AG04449 (cell line): ENCODE data around the gene HOXC11.
A peak's percentile ranks its signal among the peaks of the same experiment; 100 is the strongest.

Source experiments
- CTCF ChIA-PET: fragments of 350-600 bp; formaldehyde crosslinking; extraction: SDS; loops from one replicate; lab custom pipeline; 2021; ENCODE audit warnings: antibody characterized with exemption; lab: Yijun Ruan, JAX
- POLR2A ChIA-PET: fragments of 400-600, 350-600 bp; formaldehyde crosslinking; extraction: SDS; loops from one replicate; lab custom pipeline; 2020; ENCODE audit warnings: antibody characterized with exemption, inconsistent platforms; lab: Yijun Ruan, JAX
- DNase-seq: peaks from one replicate; pipeline ENCODE4 v3.0.0-alpha.2; 2010; ENCODE audit warnings: low read depth, low spot score
- H3K4me3 ChIP-seq: 2 replicates; pipeline ENCODE4 v1.5.1; 2011; ENCODE audit warnings: low read depth, mild to moderate bottlenecking, control low read depth, low read length
- CTCF ChIP-seq: IDR thresholded peaks from one replicate; pipeline ENCODE4 v1.5.1; 2011; ENCODE audit warnings: mild to moderate bottlenecking, moderate library complexity, low read length, control low read depth, inconsistent platforms; ENCODE audit not compliant: insufficient read depth; ENCODE audit errors: missing control alignments

The HOXC11 gene

GRCh38 chr12:53988541-53989226, 15.8 kb downstream of the HOXC11 start:
- TF ChIP-seq CTCF: no peak
- DNase-seq: no peak
- ChIA-PET CTCF (interaction anchor here (0.9 to 5.8 kb wide), 21 partner anchors 13 to 391 kb away, joined by 3 to 401 read pairs (median 6); partner anchors contain the start of genes HOXC5, HOXC8, HOXC9 and SMUG1), POLR2A (interaction anchor here (0.5 to 2.9 kb wide), 6 partner anchors 8 to 29 kb away, joined by 3 to 12 read pairs (median 4); partner anchors contain the start of gene HOXC9)
- peak overlapping the region; percentile 96 for H3K4me3 ChIP-seq

- peak overlapping the region; percentile 96 for H3K4me3 ChIP-seq
- DNase-seq: no peak
- ChIA-PET POLR2A (no interaction called here), CTCF (interaction anchor here (1.1 to 5.8 kb wide), 18 partner anchors 10 to 244 kb away, joined by 3 to 401 read pairs (median 30); partner anchors contain the start of genes HOXC8, HOXC9 and SMUG1)
- TF ChIP-seq CTCF: peak; percentile 46
Measured at GRCh38 chr12:53989227-53990113, 16.5 kb downstream of the HOXC11 start.

DNA sequence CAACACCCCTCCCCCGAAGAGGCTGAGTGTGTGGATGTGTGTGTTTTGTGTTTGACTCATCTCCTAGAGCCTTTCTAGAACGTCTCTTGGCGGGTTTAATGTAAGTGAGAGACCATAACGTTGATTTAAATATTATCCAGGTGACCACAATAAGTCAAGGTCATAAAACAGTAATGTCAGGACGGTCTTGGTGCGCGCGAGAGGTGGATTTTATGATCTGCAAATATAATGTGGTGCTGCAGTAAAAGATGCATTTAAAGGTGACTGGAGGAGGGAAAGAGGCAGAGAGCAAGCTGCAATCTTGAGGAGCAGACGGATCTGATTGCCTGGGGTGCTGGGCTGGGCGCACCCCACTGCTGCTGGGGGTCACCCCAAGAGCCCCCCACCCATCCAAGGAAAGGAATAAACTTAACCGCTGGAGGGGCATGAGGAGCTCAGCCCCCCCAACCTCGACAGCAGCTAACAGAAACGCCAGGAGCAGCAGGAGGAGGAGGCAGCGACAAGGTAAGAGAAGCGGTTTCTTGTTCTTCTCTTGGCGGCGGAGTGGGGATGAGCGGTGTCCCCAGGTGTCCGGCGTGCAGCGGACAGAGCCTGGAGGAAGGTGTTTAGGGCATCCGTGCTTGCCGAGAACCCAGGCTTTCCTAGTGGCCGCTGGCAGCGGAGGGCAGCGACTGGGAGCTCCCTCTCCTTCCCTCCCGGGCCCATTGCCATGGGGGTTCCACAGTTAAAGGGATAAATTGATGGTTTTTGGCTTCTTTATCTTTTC, 17.6 kb downstream of the HOXC11 start:
- peak overlapping the region; percentile 96 for H3K4me3 ChIP-seq
- POLR2A ChIA-PET: interaction anchor here (0.5 to 3.8 kb wide), 10 partner anchors 10 to 211 kb away, joined by 3 to 22 read pairs (median 6); partner anchors contain the start of genes HOXC6, HOXC8 and HOXC9
- no peak for DNase-seq
- no peak for TF ChIP-seq CTCF
- CTCF ChIA-PET: interaction anchor here (0.6 to 6.4 kb wide), 23 partner anchors 9 to 389 kb away, joined by 3 to 88 read pairs (median 7); partner anchors contain the start of genes HOXC5, HOXC8 and HOXC9

DNA sequence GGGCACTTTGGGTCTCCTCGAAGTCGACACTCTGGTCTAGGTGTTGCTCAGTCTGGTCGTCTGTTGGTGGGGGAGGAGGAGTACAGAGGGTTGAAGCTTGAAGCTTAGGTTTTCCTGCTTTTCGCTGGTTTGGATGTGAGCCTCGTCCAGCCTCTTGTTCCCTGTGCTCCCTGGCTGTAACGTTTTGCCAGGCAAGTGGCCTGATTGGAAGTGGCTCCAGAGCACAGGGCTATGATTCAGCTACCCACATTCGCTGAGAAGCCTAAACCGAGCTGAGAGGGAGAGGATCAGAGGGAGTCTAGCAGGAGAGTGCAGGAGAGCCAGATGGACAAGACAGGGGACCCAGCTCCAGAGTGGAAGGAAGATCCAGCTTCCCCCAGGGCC, 18.1 kb downstream of the HOXC11 start:
- no peak for TF ChIP-seq CTCF
- no peak for DNase-seq
- peak overlapping the region; percentile 96 for H3K4me3 ChIP-seq
- POLR2A ChIA-PET: interaction anchor here (0.5 to 3.8 kb wide), 11 partner anchors 10 to 210 kb away, joined by 3 to 22 read pairs (median 5); partner anchors contain the start of genes HOXC6, HOXC8 and HOXC9
- CTCF ChIA-PET: interaction anchor here (0.6 to 6.4 kb wide), 26 partner anchors 8 to 388 kb away, joined by 3 to 88 read pairs (median 6); partner anchors contain the start of genes HOXC5, HOXC8 and HOXC9

- POLR2A ChIA-PET: interaction anchor here (0.8 to 3.8 kb wide), 7 partner anchors 7 to 366 kb away, joined by 3 to 22 read pairs (median 5); partner anchors contain the start of genes HOXC10, HOXC8 and HOXC9
- DNase-seq: no peak
- H3K4me3 ChIP-seq: peak overlapping the region; percentile 96
- CTCF ChIA-PET: interaction anchor here (0.6 to 6.4 kb wide), 16 partner anchors 8 to 387 kb away, joined by 3 to 88 read pairs (median 10); partner anchors contain the start of genes HOXC10, HOXC5, HOXC8 and SMUG1
- no peak for TF ChIP-seq CTCF
Measured at GRCh38 chr12:53992377-53992889, 19.5 kb downstream of the HOXC11 start.
